HEK293 (cell line): ENCODE data around the gene SYT6.

ENCODE experiments used
- AEBP2 ChIP-seq: fragments of 450-650 bp; formaldehyde crosslinking; IDR thresholded peaks from 2 replicates; pipeline ENCODE4 v1.5.1; 2016; ENCODE audit warnings: missing biosample characterization, missing genetic modification characterization, borderline replicate concordance
- CTCF ChIP-seq: fragments of 450-650 bp; formaldehyde crosslinking; IDR thresholded peaks from 2 replicates; pipeline ENCODE4 v1.5.1; 2016; ENCODE audit warnings: missing biosample characterization, missing genetic modification characterization
- KLF17 ChIP-seq: fragments of 450-650 bp; formaldehyde crosslinking; IDR thresholded peaks from 2 replicates; pipeline ENCODE4 v1.5.1; 2016; ENCODE audit warnings: missing biosample characterization, missing genetic modification characterization
- PRDM2 ChIP-seq: fragments of 450-650 bp; formaldehyde crosslinking; IDR thresholded peaks from 2 replicates; pipeline ENCODE4 v1.5.1; 2016; ENCODE audit warnings: missing biosample characterization, missing genetic modification characterization, borderline replicate concordance
- WT1 ChIP-seq: fragments of 450-650 bp; formaldehyde crosslinking; IDR thresholded peaks from 2 replicates; pipeline ENCODE4 v1.5.1; 2016; ENCODE audit warnings: missing biosample characterization, missing genetic modification characterization
- YY1 ChIP-seq: fragments of 450-650 bp; formaldehyde crosslinking; IDR thresholded peaks from 2 replicates; pipeline ENCODE4 v1.5.1; 2018; ENCODE audit warnings: missing biosample characterization, missing genetic modification characterization
- YY2 ChIP-seq: fragments of 450-650 bp; formaldehyde crosslinking; IDR thresholded peaks from 2 replicates; pipeline ENCODE4 v1.5.1; 2016; ENCODE audit warnings: missing biosample characterization, missing genetic modification characterization
- ZBTB20 ChIP-seq: fragments of 450-650 bp; formaldehyde crosslinking; IDR thresholded peaks from 2 replicates; pipeline ENCODE4 v1.5.1; 2016; ENCODE audit warnings: missing biosample characterization, missing genetic modification characterization
- ZNF121 ChIP-seq: fragments of 450-650 bp; formaldehyde crosslinking; IDR thresholded peaks from 2 replicates; pipeline ENCODE4 v1.5.1; 2016; ENCODE audit warnings: missing biosample characterization, missing genetic modification characterization
- ZNF23 ChIP-seq: fragments of 450-650 bp; formaldehyde crosslinking; IDR thresholded peaks from 2 replicates; pipeline ENCODE4 v1.5.1; 2016; ENCODE audit warnings: missing biosample characterization, missing genetic modification characterization, borderline replicate concordance
- ZNF391 ChIP-seq: fragments of 450-650 bp; formaldehyde crosslinking; IDR thresholded peaks from 2 replicates; pipeline ENCODE4 v1.5.1; 2016; ENCODE audit warnings: low read depth, missing biosample characterization, missing genetic modification characterization, borderline replicate concordance
- ZNF621 ChIP-seq: fragments of 450-650 bp; formaldehyde crosslinking; IDR thresholded peaks from 2 replicates; pipeline ENCODE4 v1.5.1; 2017; ENCODE audit warnings: missing biosample characterization, missing genetic modification characterization
- ZNF768 ChIP-seq: fragments of 450-650 bp; formaldehyde crosslinking; IDR thresholded peaks from 2 replicates; pipeline ENCODE4 v1.5.1; 2018; ENCODE audit warnings: missing biosample characterization, mild to moderate bottlenecking, missing genetic modification characterization

- TF ChIP-seq ZNF23 (no peak), ZNF621 (tag by site-specific recombination) (no peak), CTCF (tag by site-specific recombination) (no peak), YY2 (tag by site-specific recombination) (no peak), ZNF121 (tag by site-specific recombination) (no peak), ZNF768 (tag by site-specific recombination) (no peak), ZNF391 (tag by site-specific recombination) (no peak), YY1 (tag by site-specific recombination) (no peak), ZBTB20 (no peak), WT1 (tag by site-specific recombination) (no peak), PRDM2 (tag by site-specific recombination) (no peak), KLF17 (tag by site-specific recombination) (no peak), AEBP2 (tag by site-specific recombination) (no peak)
Measured at GRCh38 chr1:114113411-114114184, 40.1 kb downstream of the SYT6 start.
